Measurements from ENCODE around the gene PACS2.
"Not testable (repeated sequence)": the region's sequence is repeated elsewhere in the genome, so short reads cannot be mapped to it uniquely, and the experiment has no call there.

Gene PACS2

DNA sequence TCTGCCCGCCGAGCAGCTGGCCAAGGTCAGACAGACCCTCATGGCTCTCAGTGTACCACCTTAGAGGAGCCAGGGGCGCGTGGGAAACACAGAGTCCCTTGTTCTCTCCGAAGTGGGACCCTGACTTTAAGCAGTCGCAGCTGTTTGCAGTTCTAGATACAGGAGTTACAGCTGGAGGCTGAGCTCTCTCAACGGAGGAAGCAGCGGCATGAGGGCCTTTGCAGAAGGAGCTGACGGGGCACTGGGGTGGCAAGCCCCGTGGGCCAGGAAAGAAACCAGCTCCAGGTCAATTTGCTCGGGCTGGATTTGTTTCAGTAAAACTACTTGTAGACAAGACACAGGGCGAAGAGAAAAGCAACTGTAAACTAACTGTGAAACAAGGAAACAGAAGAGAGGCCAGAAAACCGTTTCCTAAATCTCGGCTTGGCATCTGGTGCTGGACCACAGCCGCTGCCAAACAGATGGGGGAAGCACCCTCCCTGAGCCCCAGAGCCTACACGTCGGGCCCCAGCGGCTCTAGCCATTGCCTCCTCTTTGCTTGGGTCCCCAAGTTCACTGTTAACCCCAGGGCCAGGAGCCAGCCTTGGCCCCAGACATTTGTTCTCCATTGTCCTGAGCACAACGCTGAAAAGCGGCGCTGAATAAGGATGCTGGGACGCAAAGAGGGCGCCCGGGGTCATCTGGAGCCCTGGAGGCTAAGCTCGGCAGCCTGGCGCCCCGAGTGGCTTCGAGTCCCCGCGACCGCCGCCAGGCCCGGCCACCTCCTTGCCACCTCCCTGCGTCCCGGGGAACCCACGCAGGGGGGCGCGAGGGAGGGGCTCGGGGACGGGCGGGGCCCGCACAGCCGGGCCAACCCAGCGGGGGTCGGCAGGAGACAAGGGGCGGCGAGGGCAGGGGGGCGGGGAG lies 914 bp upstream of the PACS2 start:
- no peak for DNase-seq (ENCODE audit: low read depth in 3 of 3, low spot score in 1 of 3)

DNA sequence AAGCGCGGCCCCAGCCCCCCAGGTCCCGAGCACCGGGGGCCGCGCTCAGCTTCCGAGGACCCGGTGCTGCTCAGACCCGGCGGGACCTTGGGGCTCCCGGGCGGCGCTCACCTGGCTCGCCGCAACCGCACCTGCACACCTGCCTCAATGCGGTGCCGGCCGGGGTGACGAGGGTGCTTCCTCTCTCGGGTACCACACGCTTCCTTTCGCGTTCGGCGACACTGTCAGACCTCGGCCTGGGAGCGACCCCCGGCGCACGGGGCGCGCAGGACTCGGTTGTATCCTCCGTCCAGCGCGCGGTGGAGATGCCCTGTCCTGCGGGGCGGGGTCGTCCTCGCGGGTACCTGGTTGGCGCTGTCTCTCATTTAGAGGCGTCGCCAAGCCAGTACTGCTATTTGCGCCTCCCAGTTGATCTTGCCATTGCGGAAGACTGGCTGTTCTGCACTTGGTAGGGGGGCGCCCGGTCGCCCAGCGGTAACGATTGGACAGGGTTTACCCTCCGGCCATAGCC lies 718 bp downstream of the PACS2 start:
- DNase-seq (ENCODE audit: low read depth in 3 of 3, low spot score in 1 of 3) = no peak

DNA sequence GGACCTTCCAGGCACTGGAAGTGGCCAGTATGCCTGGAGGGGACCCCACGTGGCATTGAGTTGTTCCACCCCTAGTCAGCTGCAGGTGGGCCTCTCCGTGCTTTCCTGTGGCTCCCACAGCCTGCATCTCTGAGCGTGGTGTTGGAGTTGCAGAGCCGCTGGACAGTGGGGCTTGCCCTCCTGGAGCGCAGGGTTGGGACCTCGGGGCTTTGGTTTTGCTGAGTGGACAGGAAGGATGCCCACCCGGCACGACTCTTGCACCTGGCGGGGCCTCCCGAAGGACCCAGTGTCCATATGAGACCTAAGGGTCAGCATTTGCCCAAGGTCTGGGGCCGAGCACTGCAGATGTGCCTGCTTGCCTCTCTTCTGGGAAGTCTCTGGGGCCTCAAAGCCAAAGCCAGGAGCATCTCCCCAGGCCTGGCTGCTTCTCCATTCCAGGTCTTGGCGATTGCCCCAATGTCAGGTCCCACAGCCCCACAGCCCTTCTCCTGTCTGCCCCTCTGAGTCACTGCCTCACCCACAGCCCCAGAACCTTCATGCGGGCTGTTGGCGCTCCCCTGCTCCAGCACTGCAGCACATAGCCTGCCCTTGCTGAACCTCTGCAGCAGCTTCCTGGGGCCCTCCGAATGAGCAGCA lies 1.5 kb downstream of the PACS2 start:
- no peak for DNase-seq (ENCODE audit: low read depth in 3 of 3, low spot score in 1 of 3)

DNA sequence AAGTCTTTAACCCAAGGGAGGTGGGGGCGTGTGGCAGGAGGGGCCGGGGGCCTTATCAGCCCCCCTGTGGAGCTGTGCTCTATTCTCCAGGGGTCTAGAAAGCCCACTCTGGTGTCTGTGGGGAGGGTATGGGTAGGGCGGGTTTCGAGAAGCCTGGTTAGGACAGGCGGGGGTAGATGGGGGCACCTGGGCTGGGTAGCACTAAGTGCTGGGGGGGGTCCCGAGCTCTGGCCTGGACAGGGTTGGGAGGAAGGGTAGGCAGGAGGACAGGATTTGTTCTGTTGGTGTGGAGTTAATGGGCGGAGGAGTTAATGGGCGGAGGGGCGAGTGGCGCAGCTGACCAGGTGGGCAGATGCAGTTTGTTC lies 2.0 kb downstream of the PACS2 start:
- DNase-seq (ENCODE audit: low read depth in 3 of 3, low spot score in 1 of 3) = no peak

DNA sequence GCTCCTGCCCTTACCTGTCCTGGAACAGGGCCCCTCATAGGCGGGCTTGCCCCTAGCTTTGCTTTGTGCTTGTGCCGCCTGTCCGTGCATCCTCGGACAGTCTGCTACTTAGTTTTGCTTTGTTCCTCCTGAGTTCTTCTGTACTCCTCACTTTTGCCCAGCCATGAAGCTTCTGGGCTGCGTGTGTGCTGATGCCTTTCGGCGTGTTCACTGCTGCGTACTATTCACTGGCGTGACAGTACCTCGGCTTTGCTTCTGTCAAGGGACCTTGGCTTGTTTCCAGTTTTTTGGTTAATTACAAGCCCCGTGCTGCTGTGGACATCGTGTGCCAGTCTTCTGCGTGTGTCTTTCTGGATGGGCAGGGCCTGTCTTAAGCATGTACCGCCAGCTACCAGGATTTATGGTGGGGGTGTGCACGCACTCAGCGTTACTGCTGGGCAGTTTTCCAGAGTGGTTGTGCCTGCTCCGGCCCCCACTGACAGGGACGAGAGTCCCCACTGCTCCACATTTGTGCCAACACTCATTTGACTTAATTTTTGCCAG lies 2.5 kb downstream of the PACS2 start:
- DNase-seq (ENCODE audit: low read depth in 3 of 3, low spot score in 1 of 3) = no peak

DNA sequence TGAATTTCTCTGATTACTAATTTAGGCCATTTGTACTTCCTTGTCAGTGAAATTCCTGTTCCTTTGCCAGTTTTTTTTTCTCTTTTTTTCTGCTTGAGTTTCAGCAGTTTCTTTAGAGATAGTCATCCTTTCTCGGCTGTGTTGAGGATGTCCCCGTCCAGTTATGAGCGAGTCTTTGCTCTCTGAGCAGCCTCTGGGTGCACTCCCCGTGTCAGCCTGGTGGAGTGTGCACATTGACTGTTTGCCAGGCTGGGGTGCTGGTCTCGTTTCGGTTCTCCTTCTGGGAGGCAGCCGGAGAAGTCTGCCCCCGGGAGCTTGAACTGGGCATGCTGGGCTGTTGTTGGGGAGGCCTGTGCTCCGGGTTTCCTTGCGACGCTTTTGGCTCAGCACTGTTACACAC lies 3.0 kb downstream of the PACS2 start:
- no peak for DNase-seq (ENCODE audit: low read depth in 3 of 3, low spot score in 1 of 3)

DNA sequence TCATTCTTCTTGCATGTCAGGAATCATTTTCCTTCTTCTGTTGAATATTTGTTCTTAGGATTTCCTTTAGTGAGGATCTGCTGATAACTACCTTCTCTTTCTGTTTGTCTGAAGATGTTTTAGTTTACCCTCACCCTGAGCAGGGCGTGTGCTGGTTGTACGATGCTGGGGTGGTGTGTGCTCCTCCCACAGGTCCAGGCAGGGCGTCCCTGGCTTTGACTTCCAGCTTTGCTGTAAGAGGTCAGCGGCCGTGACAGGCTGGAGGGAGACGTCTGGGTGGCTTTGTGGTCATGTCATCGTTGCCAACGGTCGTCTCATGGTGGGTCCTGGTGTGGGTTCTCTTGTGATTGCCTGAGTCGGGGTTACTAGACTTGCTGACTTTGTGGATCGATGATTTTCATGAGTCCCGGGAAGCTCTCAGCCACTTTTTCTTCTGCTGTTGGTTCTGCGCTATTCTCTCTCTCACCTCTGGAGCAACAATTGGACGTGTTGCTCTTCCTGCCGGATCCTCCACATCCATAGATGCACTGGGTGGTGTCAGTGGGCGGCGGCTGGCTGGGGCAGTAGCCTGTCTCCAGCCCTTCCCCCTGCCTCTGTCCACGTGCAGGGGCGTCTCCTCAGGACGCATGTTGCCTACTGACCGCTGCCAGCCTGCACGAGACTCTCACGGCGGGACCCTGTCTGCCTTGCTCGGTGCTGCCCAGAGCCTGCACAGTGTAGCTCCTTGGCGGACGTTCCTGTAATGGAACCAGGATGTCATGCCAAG lies 8.4 kb downstream of the PACS2 start:
- DNase-seq (ENCODE audit: low read depth in 3 of 3, low spot score in 1 of 3) = no peak

DNA sequence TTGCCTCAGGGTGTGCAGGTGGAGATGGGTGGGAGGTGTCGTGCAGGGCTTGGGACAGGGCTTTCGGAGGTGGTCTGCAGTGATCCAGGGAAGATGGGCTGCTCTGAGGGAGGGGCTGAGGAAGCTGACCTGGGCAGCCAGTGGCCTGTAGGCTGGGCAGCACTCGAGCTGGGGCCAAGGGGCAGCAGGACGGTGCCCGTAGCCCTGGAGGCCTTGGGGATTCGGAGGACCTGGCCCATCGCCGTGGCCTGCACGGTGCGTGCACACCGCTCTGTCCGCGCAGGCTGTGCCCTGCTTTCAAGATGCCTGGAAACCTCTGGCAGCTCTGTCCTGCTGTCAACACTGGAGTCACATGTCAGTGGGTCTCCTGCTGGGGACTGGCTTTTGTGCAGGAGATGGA lies 9.1 kb downstream of the PACS2 start:
- no peak for DNase-seq (ENCODE audit: low read depth in 3 of 3, low spot score in 1 of 3)

DNA sequence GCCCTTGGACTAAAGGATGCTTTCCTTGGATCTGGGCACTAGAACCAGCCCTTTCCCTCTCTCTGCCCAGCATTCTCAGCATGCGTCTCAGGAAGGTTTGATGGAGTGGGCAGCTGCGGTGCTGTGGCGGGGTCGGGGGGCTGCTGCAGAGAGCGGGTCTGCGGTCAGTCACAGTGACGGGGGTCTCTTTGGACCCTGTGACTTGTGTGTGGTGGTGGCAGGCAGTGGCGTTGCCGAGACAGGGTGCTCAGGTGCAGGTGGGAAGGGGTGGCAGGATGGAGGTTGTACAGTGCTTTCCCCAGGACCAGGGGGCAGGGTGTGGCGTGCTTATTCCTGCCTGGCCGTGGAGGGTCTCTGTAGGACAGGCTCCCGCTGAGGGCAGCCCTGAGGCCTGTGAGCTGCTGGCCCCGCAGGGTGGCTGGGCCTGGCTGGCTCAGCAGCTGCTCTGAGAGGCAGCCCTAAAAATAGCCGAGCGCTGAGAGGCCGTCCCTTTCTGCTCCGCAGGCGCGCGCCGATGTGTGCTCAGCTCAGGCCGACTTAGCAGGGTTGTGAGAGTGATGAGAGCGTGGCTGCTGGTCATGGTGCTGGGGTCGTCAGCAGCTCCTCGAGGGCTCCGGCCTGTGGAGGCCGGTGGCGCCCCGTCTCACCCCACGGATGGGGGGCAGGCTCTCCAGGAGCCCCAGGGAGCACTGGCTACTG lies 9.7 kb downstream of the PACS2 start:
- no peak for DNase-seq (ENCODE audit: low read depth in 3 of 3, low spot score in 1 of 3)

DNA sequence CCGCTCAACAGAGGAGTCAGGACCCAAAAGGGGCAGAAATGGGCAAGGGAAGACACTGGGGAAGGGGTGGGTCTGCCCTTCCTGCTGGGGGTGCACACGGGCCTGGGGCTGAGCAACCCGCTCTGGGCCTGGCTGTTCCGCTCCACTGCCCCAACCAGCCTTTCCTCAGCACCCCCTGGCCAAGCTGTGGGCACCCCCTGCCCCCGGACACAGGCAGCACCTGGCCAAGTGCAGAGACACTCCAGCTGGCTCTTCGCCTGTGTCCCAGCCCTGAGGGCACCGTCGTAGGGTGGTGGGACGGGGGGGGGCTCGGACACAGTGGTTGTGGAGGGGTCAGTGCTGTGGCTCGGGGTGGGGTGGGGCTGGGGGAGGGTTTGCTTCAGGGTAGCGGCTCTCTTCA lies 10.3 kb downstream of the PACS2 start:
- no peak for DNase-seq (ENCODE audit: low read depth in 3 of 3, low spot score in 1 of 3)

DNA sequence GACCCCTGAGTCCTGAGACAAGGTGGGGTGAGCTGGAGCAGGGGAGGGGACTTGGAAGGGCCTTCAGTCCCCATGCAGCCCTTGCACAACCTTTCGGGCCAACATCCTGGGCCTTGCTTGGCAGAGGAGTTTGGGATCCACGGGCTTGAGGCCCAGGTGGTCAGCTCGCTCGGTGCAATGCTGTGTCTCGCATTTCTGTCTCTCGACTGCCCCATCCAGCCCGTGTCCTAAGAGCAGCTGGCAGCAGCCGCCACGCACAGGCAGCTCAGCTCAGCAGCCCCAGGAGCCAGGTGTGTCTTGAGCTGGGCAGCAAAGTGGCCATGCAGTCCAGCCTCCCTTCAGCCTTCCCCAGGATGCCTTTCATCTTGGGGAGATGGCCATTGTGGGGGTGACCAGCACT lies 10.8 kb downstream of the PACS2 start:
- no peak for DNase-seq (ENCODE audit: low read depth in 3 of 3, low spot score in 1 of 3)

DNA sequence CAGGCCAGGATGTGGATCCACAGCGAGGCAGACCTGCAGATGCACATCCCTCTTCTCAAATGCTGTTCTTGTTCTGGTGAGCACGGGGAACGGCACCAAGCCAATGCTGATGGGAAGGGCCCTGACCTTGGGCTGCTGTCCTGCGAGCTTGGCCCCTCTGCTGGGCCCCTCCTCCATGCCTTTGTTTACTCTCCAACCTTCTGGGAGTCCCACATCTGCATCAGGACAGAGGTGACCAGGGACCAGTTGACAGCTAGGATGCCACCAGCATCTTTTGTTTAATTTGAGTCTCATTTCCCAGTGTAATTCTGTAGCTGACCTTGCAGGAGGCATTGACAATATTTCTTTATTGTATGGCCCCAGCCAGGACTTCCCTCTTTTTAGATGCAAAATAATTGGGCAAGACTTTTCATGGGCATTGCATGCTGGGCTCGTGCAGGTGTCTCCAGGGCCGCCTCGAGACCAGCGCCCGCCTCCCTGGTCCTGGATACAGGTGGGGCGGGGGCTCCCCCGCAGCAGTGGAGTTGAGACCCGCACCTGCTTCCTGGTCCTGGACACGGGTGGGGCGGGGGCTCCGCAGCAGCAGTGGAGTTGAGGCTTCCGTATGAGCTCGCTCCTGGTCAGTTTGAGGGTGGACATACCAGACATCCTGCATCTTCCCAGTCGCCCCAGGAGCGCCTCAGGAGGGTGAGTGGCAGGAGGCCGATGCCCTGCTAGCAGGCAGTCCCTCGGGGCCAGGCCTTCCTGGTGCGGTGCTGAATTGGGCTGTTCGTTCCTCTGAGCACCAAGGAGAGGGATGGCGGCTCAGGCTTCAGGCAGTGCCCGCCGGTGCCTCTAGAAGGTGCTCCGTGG lies 11.4 kb downstream of the PACS2 start:
- no peak for DNase-seq (ENCODE audit: low read depth in 3 of 3, low spot score in 1 of 3)

DNA sequence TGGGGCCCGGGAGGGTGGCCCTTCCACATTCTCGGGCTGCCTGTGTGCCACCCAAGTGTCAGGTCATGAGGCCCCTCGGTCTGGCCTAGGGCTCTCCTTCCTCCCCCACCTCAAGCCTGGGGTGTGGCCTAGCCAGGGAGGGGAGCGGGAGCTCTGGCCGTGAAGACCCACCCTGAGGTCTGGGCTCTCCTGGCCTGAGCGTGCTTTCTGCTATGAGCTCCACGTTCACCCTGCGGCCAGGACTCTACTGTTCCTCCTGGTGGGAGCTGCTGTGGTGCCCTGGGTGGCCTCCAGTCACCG lies 12.0 kb downstream of the PACS2 start:
- no peak for DNase-seq (ENCODE audit: low read depth in 3 of 3, low spot score in 1 of 3)

DNA sequence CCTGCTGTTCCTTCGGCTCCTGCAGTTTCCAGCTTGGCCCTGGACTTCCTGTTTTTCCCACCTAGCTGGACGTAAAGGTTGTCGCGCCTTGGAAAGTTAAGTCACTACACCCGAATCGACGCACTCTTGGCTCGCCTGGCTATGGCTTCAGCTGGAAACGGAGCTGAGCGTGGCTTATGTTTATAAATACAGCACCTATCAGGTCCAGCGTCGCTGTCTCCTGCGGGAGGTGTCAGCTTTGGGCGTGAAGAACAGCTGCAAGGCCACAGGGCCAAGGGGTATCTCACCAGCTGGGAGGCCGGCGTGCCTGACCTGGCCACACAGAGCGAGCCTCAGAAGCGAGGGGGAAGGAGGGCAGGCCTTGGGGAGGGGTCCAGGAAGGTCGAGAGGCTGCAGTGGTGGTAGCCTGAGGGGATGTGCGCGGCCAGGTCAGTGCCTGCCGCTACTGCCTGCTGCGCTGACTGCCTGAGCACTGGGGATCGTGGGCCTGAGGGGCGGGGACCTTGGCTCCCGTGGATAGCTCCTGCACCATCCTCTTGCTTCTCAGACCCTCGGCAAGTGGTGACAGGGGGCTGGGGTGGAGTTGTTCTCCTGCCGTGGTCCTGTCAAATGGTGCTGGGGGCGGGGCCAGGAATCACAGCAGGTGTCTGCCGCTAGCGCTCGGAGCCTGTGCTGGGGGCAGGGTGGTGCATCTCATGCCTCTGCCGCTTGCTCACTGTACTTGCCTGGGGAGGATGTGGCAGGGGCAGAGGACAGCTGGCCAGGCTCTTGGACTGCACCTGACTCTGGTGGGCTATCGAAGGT lies 12.5 kb downstream of the PACS2 start:
- no peak for DNase-seq (ENCODE audit: low read depth in 3 of 3, low spot score in 1 of 3)

DNA sequence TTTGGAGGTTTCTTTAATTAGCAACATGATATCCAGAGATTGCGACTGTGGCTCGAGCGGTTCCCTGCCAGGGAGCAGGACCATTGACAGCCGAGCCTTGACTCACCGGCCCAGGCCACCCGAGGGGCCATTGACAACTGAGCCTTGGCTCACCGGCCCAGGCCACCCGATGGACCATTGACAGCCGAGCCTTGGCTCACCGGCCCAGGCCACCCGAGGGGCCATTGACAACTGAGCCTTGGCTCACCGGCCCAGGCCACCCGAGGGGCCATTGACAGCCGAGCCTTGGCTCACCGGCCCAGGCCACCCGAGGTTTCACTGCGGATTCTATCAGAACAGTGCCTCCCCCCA lies 13.1 kb downstream of the PACS2 start:
- DNase-seq (ENCODE audit: low read depth in 3 of 3, low spot score in 1 of 3) = not testable (repeated sequence)

DNA sequence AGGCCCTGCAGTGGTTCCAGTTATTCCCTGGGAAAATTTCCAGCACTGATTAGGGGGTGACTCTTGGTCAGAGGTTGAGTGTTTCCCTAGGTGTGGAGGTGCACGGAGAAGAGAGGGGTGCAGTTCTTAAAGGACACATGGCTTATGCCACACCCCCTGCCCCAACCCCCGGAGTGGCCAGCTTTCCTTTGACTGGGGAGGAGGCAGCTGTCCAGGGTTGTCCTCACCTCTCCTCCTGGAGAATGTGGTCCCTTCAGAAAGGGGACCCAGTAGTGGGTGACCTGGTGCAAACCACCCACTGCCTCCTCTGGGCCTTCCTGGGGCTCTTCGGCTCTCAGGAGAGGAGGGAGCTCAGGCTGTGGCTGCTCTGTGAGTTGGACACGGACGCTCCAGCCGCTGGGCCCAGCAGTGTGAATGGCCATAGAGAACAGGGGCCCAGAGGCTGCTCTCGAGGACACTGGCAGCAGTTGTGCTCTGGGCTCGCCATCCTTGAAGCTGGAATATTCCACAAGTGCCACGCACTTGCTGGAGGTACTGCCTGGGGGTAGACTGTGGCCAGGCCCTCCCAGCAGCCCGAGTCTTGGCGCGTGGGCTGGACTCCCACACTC lies 13.6 kb downstream of the PACS2 start:
- DNase-seq (ENCODE audit: low read depth in 3 of 3, low spot score in 1 of 3) = no peak

DNA sequence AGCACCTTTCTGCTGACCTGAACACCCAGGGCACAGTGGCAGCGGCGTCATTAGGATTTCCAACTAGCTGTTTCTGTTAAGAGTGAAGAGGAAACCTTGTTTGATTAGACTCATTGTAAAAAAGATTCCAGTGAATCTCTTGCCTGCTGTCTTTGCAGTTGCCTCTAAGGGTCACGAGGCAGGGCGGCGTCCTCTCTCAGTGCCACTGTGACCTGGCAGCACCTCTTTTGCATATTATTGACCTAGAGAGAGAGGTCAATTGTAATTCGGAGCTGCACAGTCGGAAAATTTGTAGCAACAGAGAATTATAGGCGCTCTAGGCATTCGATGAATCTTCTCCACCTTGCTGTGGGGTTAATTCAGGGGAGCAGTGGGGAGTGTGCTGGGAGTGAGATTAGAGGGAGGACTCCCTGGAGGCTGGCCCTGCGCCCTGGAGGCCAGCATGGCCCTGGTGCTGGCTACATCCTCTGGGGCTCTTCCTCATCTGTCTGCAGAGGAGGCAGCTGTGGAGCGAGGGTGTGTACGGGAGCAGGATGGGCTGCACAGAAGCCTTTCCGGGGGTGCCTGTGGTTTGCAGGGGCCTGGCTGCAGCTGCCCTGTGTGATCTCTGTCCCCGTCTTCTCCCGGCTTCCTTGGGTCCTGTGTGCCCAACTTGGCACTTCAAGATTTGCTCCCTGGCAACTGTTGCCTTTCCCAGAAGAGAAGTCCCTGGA lies 14.3 kb downstream of the PACS2 start:
- DNase-seq (ENCODE audit: low read depth in 3 of 3, low spot score in 1 of 3) = no peak

DNA sequence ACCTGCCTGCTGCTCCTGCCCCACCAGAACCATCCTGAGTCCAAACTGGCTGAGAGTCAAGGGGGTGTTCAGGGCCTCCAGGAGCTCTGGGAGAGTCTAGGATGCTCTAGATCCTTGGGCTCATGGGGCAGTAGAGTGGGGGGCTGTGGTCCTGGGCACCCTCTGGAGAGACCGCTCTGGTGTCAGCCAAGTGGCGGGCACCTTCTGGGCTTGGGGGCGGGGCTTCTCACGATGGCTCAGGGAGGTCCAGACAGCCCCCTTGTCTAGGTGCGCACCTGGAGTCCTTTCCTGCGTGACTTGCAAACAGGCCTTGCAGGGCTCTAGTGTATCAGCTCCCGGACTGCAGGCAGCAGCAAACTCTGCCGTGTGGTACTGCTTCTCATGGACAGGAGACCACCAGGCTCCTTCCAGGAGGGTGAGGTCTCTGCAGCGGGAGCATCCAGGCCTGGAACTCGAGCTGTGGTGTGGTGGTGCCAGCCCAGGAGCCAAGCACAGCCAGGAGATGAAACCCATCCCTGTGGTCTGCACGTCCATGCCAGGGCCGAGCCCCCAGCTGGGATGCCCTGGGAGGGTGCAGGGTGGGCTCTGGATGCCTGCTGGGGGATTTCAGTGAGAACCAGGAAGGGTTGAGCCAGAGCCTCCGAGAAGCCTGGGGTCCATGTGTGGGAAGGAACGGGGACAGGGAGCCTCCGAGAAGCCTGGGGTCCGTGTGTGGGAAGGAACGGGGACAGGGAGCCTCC lies 15.0 kb downstream of the PACS2 start:
- DNase-seq (ENCODE audit: low read depth in 3 of 3, low spot score in 1 of 3) = no peak

All from stimulated activated CD4-positive, alpha-beta T cell treated with anti-CD3 and anti-CD28 coated beads, TNF-alpha, amount 100 ng/mL, for 1 hour (primary cell).